Measurements from ENCODE around the gene MSMB.
"Not testable (repeated sequence)": the region's sequence is repeated elsewhere in the genome, so short reads cannot be mapped to it uniquely, and the experiment has no call there.

DNA sequence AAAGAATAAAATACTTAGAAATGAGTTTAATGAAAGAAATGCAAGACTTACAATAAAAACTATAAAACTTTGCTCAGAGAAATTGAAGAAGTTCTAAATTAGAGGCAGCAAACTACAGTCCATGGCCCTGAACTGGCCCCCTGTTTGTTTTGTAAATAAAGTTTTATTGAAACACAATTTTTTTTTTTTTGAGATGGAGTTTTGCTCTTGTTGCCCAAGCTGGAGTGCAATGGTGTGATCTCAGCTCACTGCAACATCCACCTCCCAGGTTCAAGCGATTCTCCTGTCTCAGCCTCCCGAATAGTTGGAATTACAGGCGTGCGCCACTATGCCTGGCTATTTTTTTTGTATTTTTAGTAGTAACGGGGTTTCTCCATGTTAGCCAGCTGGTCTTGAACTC is 11.9 kb upstream of the MSMB start:
- TF ChIP-seq, protein P1, sequence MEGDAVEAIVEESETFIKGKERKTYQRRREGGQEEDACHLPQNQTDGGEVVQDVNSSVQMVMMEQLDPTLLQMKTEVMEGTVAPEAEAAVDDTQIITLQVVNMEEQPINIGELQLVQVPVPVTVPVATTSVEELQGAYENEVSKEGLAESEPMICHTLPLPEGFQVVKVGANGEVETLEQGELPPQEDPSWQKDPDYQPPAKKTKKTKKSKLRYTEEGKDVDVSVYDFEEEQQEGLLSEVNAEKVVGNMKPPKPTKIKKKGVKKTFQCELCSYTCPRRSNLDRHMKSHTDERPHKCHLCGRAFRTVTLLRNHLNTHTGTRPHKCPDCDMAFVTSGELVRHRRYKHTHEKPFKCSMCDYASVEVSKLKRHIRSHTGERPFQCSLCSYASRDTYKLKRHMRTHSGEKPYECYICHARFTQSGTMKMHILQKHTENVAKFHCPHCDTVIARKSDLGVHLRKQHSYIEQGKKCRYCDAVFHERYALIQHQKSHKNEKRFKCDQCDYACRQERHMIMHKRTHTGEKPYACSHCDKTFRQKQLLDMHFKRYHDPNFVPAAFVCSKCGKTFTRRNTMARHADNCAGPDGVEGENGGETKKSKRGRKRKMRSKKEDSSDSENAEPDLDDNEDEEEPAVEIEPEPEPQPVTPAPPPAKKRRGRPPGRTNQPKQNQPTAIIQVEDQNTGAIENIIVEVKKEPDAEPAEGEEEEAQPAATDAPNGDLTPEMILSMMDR (IDR thresholded peaks at IDR 0.05) = not testable (repeated sequence)
- not testable (repeated sequence) for TF ChIP-seq EP300, POLR2A (IDR thresholded peaks at IDR 0.05)

All from suprapubic skin (tissue), 3 donors.